HCT116 (cell line): ENCODE measurements around the gene MYO1F. TPM values are rescaled to one million over a fixed set of nuclear protein-coding genes. Genes with fewer than 3 reads are reported as not detected.

Source experiments
- ATAC-seq: fragments of 200-7000 bp; cut with Tn5 transposase; 2 replicates; pipeline ENCODE4 v1.9.1; 2020; ENCODE audit warnings: mild to moderate bottlenecking, moderate library complexity
- BruUV-seq: library from RNA; stranded (reverse); fragments of 400-500 nt; replicated peaks from 2 replicates; lab custom pipeline; 2021; lab: Mats Ljungman, UMichigan
- CTCF ChIA-PET: fragments of 300-600 bp; sonication (Branson Sonifier 250); formaldehyde crosslinking; loops from one replicate; lab custom pipeline; 2021; ENCODE audit warnings: antibody characterized with exemption; lab: Charles Lee
- POLR2A ChIA-PET: fragments of 300-600, 350-600 bp; sonication (Branson Sonifier 250); formaldehyde crosslinking; loops from one replicate; lab custom pipeline; 2021; ENCODE audit warnings: antibody characterized with exemption; lab: Charles Lee
- RAD21 ChIA-PET, 2 experiments: fragments of 300-600 bp; sonication (Branson Sonifier 250); formaldehyde crosslinking; loops; one replicate each; lab custom pipeline; 2023; ENCODE audit warnings: low total read pairs in 2 of 2; ENCODE audit not compliant: uncharacterized antibody in 2 of 2, unreplicated experiment in 2 of 2, low non-redundant PET in 1 of 2; lab: Charles Lee
- DNase-seq: peaks from one replicate; pipeline ENCODE4 v3.0.0-alpha.2; 2010; ENCODE audit warnings: low read depth, low spot score
- H2AFZ ChIP-seq: fragments of 200-600 bp; shearing (Covaris generic), sonication (generic); 2 replicates; pipeline ENCODE4 v1.6.1; 2017; ENCODE audit warnings: low read depth, mixed run types, mixed read lengths, antibody characterized with exemption, low read length; ENCODE audit not compliant: poor library complexity, severe bottlenecking
- H3K27ac ChIP-seq: 2 replicates; pipeline ENCODE4 v1.5.1; 2012; ENCODE audit warnings: low read depth, low read length
- H3K27me3 ChIP-seq: fragments of 200-600 bp; sonication (generic); 2 replicates; pipeline ENCODE4 v1.6.1; 2016; ENCODE audit warnings: mixed run types, low read length, mixed read lengths; ENCODE audit not compliant: insufficient read depth
- H3K36me3 ChIP-seq, 2 experiments: fragments of 200-500 bp in 1 of 2; fragments of 200-600 bp in 1 of 2; sonication (Bioruptor generic) in 1 of 2; sonication (generic) in 1 of 2; 2 replicates each; pipeline versions ENCODE4 v1.5.1 to v1.6.1; 2014 to 2016; ENCODE audit warnings: low read length in 2 of 2, inconsistent platforms in 1 of 2, mixed read lengths in 1 of 2, mixed run types in 1 of 2; ENCODE audit not compliant: insufficient read depth in 2 of 2, control insufficient read depth in 1 of 2
- H3K4me1 ChIP-seq, 2 experiments: fragments of 200-600 bp in 1 of 2; sonication (generic) in 1 of 2; 2 replicates each; pipeline versions ENCODE4 v1.5.1 to v1.6.1; 2012 to 2017; ENCODE audit warnings: low read length in 2 of 2, inconsistent platforms in 1 of 2, mild to moderate bottlenecking in 1 of 2, mixed read lengths in 1 of 2, mixed run types in 1 of 2, moderate library complexity in 1 of 2; ENCODE audit not compliant: insufficient read depth in 2 of 2, control insufficient read depth in 1 of 2
- H3K4me2 ChIP-seq: fragments of 200-600 bp; sonication (generic); 2 replicates; pipeline ENCODE4 v1.6.1; 2017; ENCODE audit warnings: mixed run types, low read length, mixed read lengths
- H3K4me3 ChIP-seq, 2 experiments: fragments of 200-600 bp in 1 of 2; sonication (generic) in 1 of 2; replicated peaks in 1 of 2; 2 replicates each; pipeline ENCODE4 v1.5.1; 2011 to 2016; ENCODE audit warnings: low read length in 2 of 2, control low read depth in 1 of 2, low read depth in 1 of 2, mild to moderate bottlenecking in 1 of 2, mixed read lengths in 1 of 2, mixed run types in 1 of 2
- H3K79me2 ChIP-seq: fragments of 200-600 bp; sonication (generic); 2 replicates; pipeline ENCODE4 v1.6.1; 2017; ENCODE audit warnings: mild to moderate bottlenecking, mixed run types, low read length, moderate library complexity, mixed read lengths; ENCODE audit not compliant: insufficient read depth
- H3K9ac ChIP-seq: fragments of 200-600 bp; sonication (generic); 2 replicates; pipeline ENCODE4 v1.6.1; 2016; ENCODE audit warnings: low read length, mixed read lengths
- H3K9me2 ChIP-seq: fragments of 200-600 bp; sonication (generic), shearing (Covaris generic); 2 replicates; pipeline ENCODE4 v1.6.1; 2017; ENCODE audit warnings: mixed run types, mild to moderate bottlenecking, moderate library complexity; ENCODE audit not compliant: insufficient read depth
- H3K9me3 ChIP-seq, 2 experiments: fragments of 200-500 bp in 1 of 2; fragments of 200-600 bp in 1 of 2; sonication (Bioruptor generic) in 1 of 2; sonication (generic) in 1 of 2; 2 replicates each; pipeline ENCODE4 v1.6.1; 2014 to 2017; ENCODE audit warnings: low read length in 2 of 2, mixed read lengths in 2 of 2, inconsistent platforms in 1 of 2, low read depth in 1 of 2, mild to moderate bottlenecking in 1 of 2, mixed run types in 1 of 2, moderate library complexity in 1 of 2; ENCODE audit not compliant: control insufficient read depth in 1 of 2, insufficient read depth in 1 of 2
- H4K20me1 ChIP-seq: fragments of 200-600 bp; sonication (generic), shearing (Covaris generic); 2 replicates; pipeline ENCODE4 v1.6.1; 2017; ENCODE audit warnings: mixed run types, mild to moderate bottlenecking, moderate library complexity; ENCODE audit not compliant: insufficient read depth
- CEBPB ChIP-seq: IDR thresholded peaks from 2 replicates; pipeline ENCODE4 v1.6.1; 2012; ENCODE audit warnings: low read depth
- ELF1 ChIP-seq: IDR thresholded peaks from 2 replicates; pipeline ENCODE4 v1.6.1; 2012; ENCODE audit warnings: low read depth, borderline replicate concordance
- EZH2 ChIP-seq: fragments of 200-600 bp; sonication (generic); IDR thresholded peaks from 2 replicates; pipeline ENCODE4 v1.6.1; 2017; ENCODE audit warnings: antibody characterized with exemption, mixed run types
- EZH2phosphoT487 ChIP-seq: fragments of 200-600 bp; IDR thresholded peaks from 2 replicates; pipeline ENCODE4 v1.6.1; 2018; ENCODE audit warnings: antibody characterized with exemption, borderline replicate concordance
- FOSL1 ChIP-seq: IDR thresholded peaks from 2 replicates; pipeline ENCODE4 v1.6.1; 2012; ENCODE audit warnings: low read depth
- JUND ChIP-seq: IDR thresholded peaks from 2 replicates; pipeline ENCODE4 v1.6.1; 2012
- POLR2A ChIP-seq: IDR thresholded peaks from 2 replicates; pipeline ENCODE4 v1.7.0; 2011; ENCODE audit warnings: borderline replicate concordance; ENCODE audit not compliant: insufficient read depth, insufficient read length; ENCODE audit errors: extremely low read depth
- RAD21 ChIP-seq: IDR thresholded peaks from 2 replicates; pipeline ENCODE4 v1.6.1; 2012; ENCODE audit warnings: low read depth, mild to moderate bottlenecking
- SIN3A ChIP-seq: IDR thresholded peaks from 2 replicates; pipeline ENCODE4 v1.6.1; 2012; ENCODE audit warnings: low read depth
- SP1 ChIP-seq: IDR thresholded peaks from 2 replicates; pipeline ENCODE4 v1.6.1; 2012; ENCODE audit warnings: low read depth
- SRF ChIP-seq: IDR thresholded peaks from 2 replicates; pipeline ENCODE4 v1.6.1; 2012; ENCODE audit warnings: low read depth
- TCF7L2 ChIP-seq: IDR thresholded peaks from 2 replicates; pipeline ENCODE4 v1.7.0; 2011; ENCODE audit warnings: borderline replicate concordance, inconsistent platforms; ENCODE audit not compliant: insufficient read depth, insufficient read length; ENCODE audit errors: extremely low read depth
- YY1 ChIP-seq: IDR thresholded peaks from 2 replicates; pipeline ENCODE4 v1.6.1; 2011; ENCODE audit warnings: low read length, low read depth, moderate library complexity, mild to moderate bottlenecking; ENCODE audit not compliant: insufficient replicate concordance; ENCODE audit errors: extremely low read depth
- ZFX ChIP-seq: fragments of 450-650 bp; IDR thresholded peaks from 2 replicates; pipeline ENCODE4 v1.6.1; 2017
- intact Hi-C: fragments of 100-400 bp; cut with micrococcal nuclease; formaldehyde crosslinking; loops from 2 replicates; pipeline ENCODE4 v1.10.0; 2022
- total RNA-seq: library from RNA; stranded (reverse); gene quantifications from one replicate; pipeline ENCODE4 v1.2.1, GENCODE V29; 2021; ENCODE audit not compliant: unreplicated experiment
- TF ChIP-seq, protein P1 (sequence below), 3 experiments: fragments of 200-600 bp in 1 of 3; sonication (generic) in 1 of 3; IDR thresholded peaks in 2 of 3; conservative IDR thresholded peaks in 1 of 3; 2 replicates each; pipeline ENCODE4 v1.5.1; 2012 to 2017; ENCODE audit warnings: low read depth in 2 of 3, low read length in 2 of 3, antibody characterized with exemption in 1 of 3, borderline replicate concordance in 1 of 3, control low read depth in 1 of 3, mild to moderate bottlenecking in 1 of 3, mixed read lengths in 1 of 3, mixed run types in 1 of 3, moderate library complexity in 1 of 3; ENCODE audit not compliant: insufficient read depth in 1 of 3
- TF ChIP-seq, protein P2 (sequence below): IDR thresholded peaks from 2 replicates; pipeline ENCODE4 v1.6.1; 2012

Gene MYO1F
- total RNA-seq, 1 experiment from 2014 or later: 0.39 TPM

DNA sequence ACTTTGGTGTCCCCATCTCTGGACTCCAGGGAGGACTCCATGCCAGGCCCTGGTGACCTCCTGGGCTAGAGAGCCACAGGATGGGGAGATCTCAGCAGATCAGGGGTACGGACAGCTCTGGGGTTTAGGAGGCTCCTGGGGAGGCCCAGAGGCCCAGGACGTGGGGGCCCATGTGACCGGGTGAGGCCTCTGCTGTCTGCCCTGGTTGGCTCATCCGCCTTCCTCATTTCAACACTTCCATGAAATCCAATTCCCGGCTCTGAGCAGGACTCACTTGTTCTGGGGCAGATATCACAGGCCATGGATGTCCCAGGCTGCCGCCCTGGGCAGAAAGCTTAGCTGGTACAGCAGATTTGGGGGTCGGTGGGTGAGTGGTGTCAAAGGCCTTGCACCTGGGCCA is 73.7 kb downstream of the MYO1F start:
- Histone ChIP-seq H3K4me1 (peaks cover 18 to 21% of the 10 kb centered on the region in 2 experiments), H3K36me3 (no peaks in the 10 kb centered on the region), H3K9me3 (no peaks in the 10 kb centered on the region), H3K27me3 (no peaks in the 10 kb centered on the region), H3K9me2 (no peaks in the 10 kb centered on the region), H3K4me3 (no peak overlapping the region), H3K9ac (no peak overlapping the region), H4K20me1 (no peaks in the 10 kb centered on the region), H3K27ac (no peak overlapping the region), H2AFZ (no peak overlapping the region), H3K4me2 (no peak overlapping the region), H3K79me2 (no peaks in the 10 kb centered on the region)
- TF ChIP-seq EZH2 (no peak), JUND (no peak), FOSL1 (no peak), TCF7L2 (no peak), CEBPB (no peak), POLR2A (no peak), ZFX (no peak), EZH2phosphoT487 (no peak), SIN3A (no peak), SRF (no peak)
- TF ChIP-seq, protein P1, sequence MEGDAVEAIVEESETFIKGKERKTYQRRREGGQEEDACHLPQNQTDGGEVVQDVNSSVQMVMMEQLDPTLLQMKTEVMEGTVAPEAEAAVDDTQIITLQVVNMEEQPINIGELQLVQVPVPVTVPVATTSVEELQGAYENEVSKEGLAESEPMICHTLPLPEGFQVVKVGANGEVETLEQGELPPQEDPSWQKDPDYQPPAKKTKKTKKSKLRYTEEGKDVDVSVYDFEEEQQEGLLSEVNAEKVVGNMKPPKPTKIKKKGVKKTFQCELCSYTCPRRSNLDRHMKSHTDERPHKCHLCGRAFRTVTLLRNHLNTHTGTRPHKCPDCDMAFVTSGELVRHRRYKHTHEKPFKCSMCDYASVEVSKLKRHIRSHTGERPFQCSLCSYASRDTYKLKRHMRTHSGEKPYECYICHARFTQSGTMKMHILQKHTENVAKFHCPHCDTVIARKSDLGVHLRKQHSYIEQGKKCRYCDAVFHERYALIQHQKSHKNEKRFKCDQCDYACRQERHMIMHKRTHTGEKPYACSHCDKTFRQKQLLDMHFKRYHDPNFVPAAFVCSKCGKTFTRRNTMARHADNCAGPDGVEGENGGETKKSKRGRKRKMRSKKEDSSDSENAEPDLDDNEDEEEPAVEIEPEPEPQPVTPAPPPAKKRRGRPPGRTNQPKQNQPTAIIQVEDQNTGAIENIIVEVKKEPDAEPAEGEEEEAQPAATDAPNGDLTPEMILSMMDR (IDR thresholded peaks at IDR 0.05 in 2 of 3, conservative IDR thresholded peaks at IDR 0.05 in 1 of 3; ENCODE audit: borderline replicate concordance in 1 of 3, insufficient read depth in 1 of 3, low read depth in 2 of 3, low read length in 2 of 3): no peak
- POLR2A ChIA-PET: interaction anchor here (2.3 kb wide), 1 partner anchor 10 kb away, joined by 9 read pairs; the partner anchor contains the start of gene ZNF414
- RAD21 ChIA-PET: interaction anchor here in 1 of 2 experiments (0.7 kb wide), 1 partner anchor 90 kb away, joined by 3 read pairs; no protein-coding TSS in a partner anchor
- BruUV-seq: no TSS peak
- CTCF ChIA-PET: no interaction called here
- ATAC-seq: no peak
- no peak for DNase-seq
- intact Hi-C loops: no loop called here

DNA sequence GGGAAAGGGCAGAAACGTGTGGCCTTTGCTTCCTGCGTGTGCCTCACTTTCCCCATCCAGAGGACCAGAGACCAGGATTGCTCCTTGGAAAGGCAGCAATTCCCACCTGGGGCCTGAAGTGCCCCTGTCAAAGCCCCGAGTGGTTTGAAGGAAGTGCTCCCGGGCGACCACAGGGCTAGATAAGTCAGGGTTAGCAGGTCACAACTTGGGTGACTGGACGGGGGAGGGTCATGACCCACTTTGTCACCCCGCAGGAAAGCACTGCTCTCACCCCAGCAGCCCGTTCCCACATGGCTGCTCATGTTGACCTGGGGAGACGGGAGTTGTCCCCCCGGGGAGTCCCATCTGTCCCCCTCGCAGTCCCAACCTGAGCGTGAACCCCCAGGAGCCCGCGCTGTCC is 75.3 kb downstream of the MYO1F start:
- intact Hi-C loops: no loop called here
- Histone ChIP-seq H3K4me1 (peaks cover 18 to 21% of the 10 kb centered on the region in 2 experiments), H3K36me3 (no peaks in the 10 kb centered on the region), H3K4me2 (no peak overlapping the region), H3K4me3 (no peak overlapping the region), H3K9ac (no peak overlapping the region), H2AFZ (no peak overlapping the region), H3K9me2 (no peaks in the 10 kb centered on the region), H3K27me3 (no peaks in the 10 kb centered on the region), H3K9me3 (no peaks in the 10 kb centered on the region), H3K79me2 (no peaks in the 10 kb centered on the region), H4K20me1 (no peaks in the 10 kb centered on the region), H3K27ac (no peak overlapping the region)
- no TSS peak for BruUV-seq
- ATAC-seq (no peak), DNase-seq (no peak)
- CTCF ChIA-PET: no interaction called here
- no peak for TF ChIP-seq RAD21
- TF ChIP-seq ELF1: no peak
- no peak for TF ChIP-seq SRF
- no peak for TF ChIP-seq FOSL1
- no peak for TF ChIP-seq SIN3A
- TF ChIP-seq SP1: no peak
- TF ChIP-seq, protein P1 (IDR thresholded peaks at IDR 0.05 in 2 of 3, conservative IDR thresholded peaks at IDR 0.05 in 1 of 3; ENCODE audit: borderline replicate concordance in 1 of 3, insufficient read depth in 1 of 3, low read depth in 2 of 3, low read length in 2 of 3): no peak
- TF ChIP-seq, protein P2, sequence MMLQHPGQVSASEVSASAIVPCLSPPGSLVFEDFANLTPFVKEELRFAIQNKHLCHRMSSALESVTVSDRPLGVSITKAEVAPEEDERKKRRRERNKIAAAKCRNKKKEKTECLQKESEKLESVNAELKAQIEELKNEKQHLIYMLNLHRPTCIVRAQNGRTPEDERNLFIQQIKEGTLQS: no peak
- TF ChIP-seq YY1: no peak
- RAD21 ChIA-PET: no interaction called here
- POLR2A ChIA-PET: no interaction called here
